ENCODE measurements around the gene PRM2. TPM values are rescaled to one million over a fixed set of nuclear protein-coding genes. Genes with fewer than 3 reads are reported as not detected.
"Not testable (repeated sequence)": the region's sequence is repeated elsewhere in the genome, so short reads cannot be mapped to it uniquely, and the experiment has no call there.

PRM2 gene
- polyA plus RNA-seq, 5 donors, result not detected

GRCh38 chr16:11307639-11308492 lies 31.6 kb upstream of the PRM2 start:
- no peak for DNase-seq

GRCh38 chr16:11306997-11307638 lies 30.8 kb upstream of the PRM2 start:
- peak in 1 of 2 donors; percentile 49 for DNase-seq

GRCh38 chr16:11306381-11306780 lies 30.1 kb upstream of the PRM2 start:
- DNase-seq, result no peak

GRCh38 chr16:11303405-11304138 lies 27.3 kb upstream of the PRM2 start:
- peak in 1 of 2 donors; percentile 70 for DNase-seq

- DNase-seq, result peak in 1 of 2 donors; percentile 61
Measured at GRCh38 chr16:11302977-11303376, 26.7 kb upstream of the PRM2 start.

GRCh38 chr16:11301645-11302501 lies 25.6 kb upstream of the PRM2 start:
- DNase-seq, result no peak

- DNase-seq, result no peak
Measured at GRCh38 chr16:11300560-11300892, 24.2 kb upstream of the PRM2 start.

- DNase-seq, result no peak
Measured at GRCh38 chr16:11299865-11300559, 23.7 kb upstream of the PRM2 start.

- not testable (repeated sequence) for DNase-seq
Measured at GRCh38 chr16:11298950-11299547, 22.8 kb upstream of the PRM2 start.

GRCh38 chr16:11298143-11298900 lies 22.0 kb upstream of the PRM2 start:
- DNase-seq, result no peak

GRCh38 chr16:11297492-11298142 lies 21.3 kb upstream of the PRM2 start:
- no peak for DNase-seq

- no peak for DNase-seq
Measured at GRCh38 chr16:11296706-11297491, 20.6 kb upstream of the PRM2 start.

- DNase-seq, result no peak
Measured at GRCh38 chr16:11296351-11296705, 20.0 kb upstream of the PRM2 start.

GRCh38 chr16:11295672-11296071 lies 19.4 kb upstream of the PRM2 start:
- DNase-seq, result no peak

- no peak for DNase-seq
Measured at GRCh38 chr16:11292076-11292748, 15.9 kb upstream of the PRM2 start.

- no peak for DNase-seq
Measured at GRCh38 chr16:11291091-11291703, 14.9 kb upstream of the PRM2 start.

- DNase-seq, result no peak
Measured at GRCh38 chr16:11290102-11290893, 14.0 kb upstream of the PRM2 start.
